Kidney epithelial cell (primary cell): ENCODE data around the gene RIPK4. TPM values are rescaled to one million over a fixed set of nuclear protein-coding genes. Genes with fewer than 3 reads are reported as not detected.

ENCODE experiments used
- DNase-seq: peaks from one replicate; pipeline ENCODE4 v3.0.0-alpha.2; 2010; ENCODE audit warnings: low read depth
- H3K27me3 ChIP-seq: 2 replicates; pipeline ENCODE4 v1.6.0; 2011; ENCODE audit warnings: low read length; ENCODE audit not compliant: control insufficient read depth, insufficient read depth
- H3K36me3 ChIP-seq: 2 replicates; pipeline ENCODE4 v1.5.1; 2011; ENCODE audit warnings: low read length; ENCODE audit not compliant: control insufficient read depth, insufficient read depth
- H3K4me3 ChIP-seq: 2 replicates; pipeline ENCODE4 v1.5.1; 2011; ENCODE audit warnings: low read depth, mild to moderate bottlenecking, control low read depth, low read length
- CTCF ChIP-seq: IDR thresholded peaks from 2 replicates; pipeline ENCODE4 v1.5.1; 2011; ENCODE audit warnings: mild to moderate bottlenecking, moderate library complexity, low read length, control low read depth, inconsistent platforms; ENCODE audit not compliant: insufficient read depth, poor library complexity, severe bottlenecking
- total RNA-seq: library from RNA; depleted of rRNA; stranded (reverse); fragments of >200 nt; gene quantifications from 2 replicates; pipeline ENCODE4 v1.2.3, GENCODE V29; 2015

The RIPK4 gene
- total RNA-seq, 1 donor from 2014 or later: 17.6 TPM

GRCh38 chr21:41759926-41760325, 6.9 kb downstream of the RIPK4 start:
- H3K4me3 ChIP-seq: no peak overlapping the region
- no peak for TF ChIP-seq CTCF

GRCh38 chr21:41759214-41759840, 7.5 kb downstream of the RIPK4 start:
- no peaks in the 10 kb centered on the region for H3K27me3 ChIP-seq
- TF ChIP-seq CTCF: no peak
- no peak for DNase-seq
- peaks cover 7% of the 10 kb centered on the region for H3K36me3 ChIP-seq
- H3K4me3 ChIP-seq: no peak overlapping the region

More at GRCh38 chr21:41759926-41760325, 6.9 kb downstream of the RIPK4 start:
- H3K36me3 ChIP-seq: peaks cover 7% of the 10 kb centered on the region
- no peaks in the 10 kb centered on the region for H3K27me3 ChIP-seq
- DNase-seq: no peak

- H3K4me3 ChIP-seq: no peak overlapping the region
- DNase-seq: no peak
- TF ChIP-seq CTCF: no peak
- H3K27me3 ChIP-seq: no peaks in the 10 kb centered on the region
- peaks cover 7% of the 10 kb centered on the region for H3K36me3 ChIP-seq
These were observed 8.3 kb downstream of the RIPK4 start for GRCh38 chr21:41758550-41758949.

- no peak for TF ChIP-seq CTCF
- peaks cover 7% of the 10 kb centered on the region for H3K36me3 ChIP-seq
- no peak overlapping the region for H3K4me3 ChIP-seq
- DNase-seq: no peak
- H3K27me3 ChIP-seq: no peaks in the 10 kb centered on the region
These were observed 10.7 kb downstream of the RIPK4 start for GRCh38 chr21:41755934-41756773.

GRCh38 chr21:41755258-41755933, 11.5 kb downstream of the RIPK4 start:
- peaks cover 7% of the 10 kb centered on the region for H3K36me3 ChIP-seq
- no peak for DNase-seq
- TF ChIP-seq CTCF: no peak

More at GRCh38 chr21:41755258-41755933, 11.5 kb downstream of the RIPK4 start:
- Histone ChIP-seq H3K4me3 (no peak overlapping the region), H3K27me3 (no peaks in the 10 kb centered on the region)
